ENCODE measurements around the gene DPY19L3.
"Not testable (repeated sequence)": the region's sequence is repeated elsewhere in the genome, so short reads cannot be mapped to it uniquely, and the experiment has no call there.

The DPY19L3 gene

GRCh38 chr19:32498648-32499200 lies 93.2 kb downstream of the DPY19L3 start:
- DNase-seq (ENCODE audit: low read depth, low spot score): no peak

GRCh38 chr19:32512498-32512897 lies 106.9 kb downstream of the DPY19L3 start:
- not testable (repeated sequence) for DNase-seq (ENCODE audit: low read depth, low spot score)

GRCh38 chr19:32519023-32519422 lies 113.5 kb downstream of the DPY19L3 start:
- no peak for DNase-seq (ENCODE audit: low read depth, low spot score)

GRCh38 chr19:32522967-32523366 lies 117.4 kb downstream of the DPY19L3 start:
- DNase-seq (ENCODE audit: low read depth, low spot score): no peak

- no peak for DNase-seq (ENCODE audit: low read depth, low spot score)
Measured at GRCh38 chr19:32526895-32527294, 121.3 kb downstream of the DPY19L3 start.

- no peak for DNase-seq (ENCODE audit: low read depth, low spot score)
Measured at GRCh38 chr19:32530773-32531172, 125.2 kb downstream of the DPY19L3 start.

- no peak for DNase-seq (ENCODE audit: low read depth, low spot score)
Measured at GRCh38 chr19:32532233-32532632, 126.7 kb downstream of the DPY19L3 start.
